Duodenal mucosa (tissue), 2 donors: Measurements from ENCODE around the gene TBC1D10A.

Source experiments
- H3K27ac ChIP-seq: one replicate; pipeline ENCODE4 v1.7.0; 2013; ENCODE audit warnings: low read depth, low read length
- H3K27me3 ChIP-seq, 2 donors: one replicate each; pipeline ENCODE4 v1.7.0; 2013; ENCODE audit warnings: low read length in 2 of 2, control low read depth in 1 of 2; ENCODE audit not compliant: insufficient read depth in 2 of 2, control insufficient read depth in 1 of 2
- H3K36me3 ChIP-seq, 2 donors: one replicate each; pipeline ENCODE4 v1.7.0; 2013; ENCODE audit warnings: low read length in 2 of 2, control low read depth in 1 of 2; ENCODE audit not compliant: insufficient read depth in 2 of 2, control insufficient read depth in 1 of 2
- H3K4me1 ChIP-seq, 2 donors: one replicate each; pipeline ENCODE4 v1.7.0; 2013; ENCODE audit warnings: low read length in 2 of 2, control low read depth in 1 of 2; ENCODE audit not compliant: insufficient read depth in 2 of 2, control insufficient read depth in 1 of 2
- H3K4me3 ChIP-seq, 2 donors: one replicate each; pipeline ENCODE4 v1.7.0; 2013; ENCODE audit warnings: low read length in 2 of 2, low read depth in 1 of 2
- H3K9ac ChIP-seq, 2 donors: one replicate each; pipeline ENCODE4 v1.7.0; 2013; ENCODE audit warnings: low read length in 2 of 2, low read depth in 1 of 2
- H3K9me3 ChIP-seq, 2 donors: one replicate each; pipeline ENCODE4 v1.7.0; 2013; ENCODE audit warnings: low read length in 2 of 2, control low read depth in 1 of 2; ENCODE audit not compliant: control insufficient read depth in 1 of 2

Gene TBC1D10A

GRCh38 chr22:30304495-30305244 is 22.1 kb downstream of the TBC1D10A start:
- peaks cover 0 to 27% of the 10 kb centered on the region in 2 donors for H3K36me3 ChIP-seq
- H3K27me3 ChIP-seq = no peaks in the 10 kb centered on the region
- peak overlapping the region; percentile 9 to 18 for H3K9ac ChIP-seq
- no peaks in the 10 kb centered on the region for H3K9me3 ChIP-seq
- peaks cover 72 to 77% of the 10 kb centered on the region in 2 donors for H3K4me1 ChIP-seq
- H3K4me3 ChIP-seq = peak overlapping the region in 1 of 2 donors; percentile 5
- peak overlapping the region; percentile 35 for H3K27ac ChIP-seq

- Histone ChIP-seq H3K4me1 (peaks cover 61% of the 10 kb centered on the region in 2 donors), H3K27me3 (no peaks in the 10 kb centered on the region), H3K9ac (peak overlapping the region in 1 of 2 donors; percentile 6), H3K9me3 (no peaks in the 10 kb centered on the region), H3K27ac (no peak overlapping the region), H3K36me3 (peaks cover 9 to 45% of the 10 kb centered on the region in 2 donors), H3K4me3 (peak overlapping the region in 1 of 2 donors; percentile 15)
These were observed 24.0 kb downstream of the TBC1D10A start for GRCh38 chr22:30302810-30303138.

- H3K4me1 ChIP-seq = peaks cover 56 to 57% of the 10 kb centered on the region in 2 donors
- no peaks in the 10 kb centered on the region for H3K27me3 ChIP-seq
- H3K27ac ChIP-seq = no peak overlapping the region
- peak overlapping the region; percentile 15 to 16 for H3K4me3 ChIP-seq
- peaks cover 15 to 51% of the 10 kb centered on the region in 2 donors for H3K36me3 ChIP-seq
- peak overlapping the region in 1 of 2 donors; percentile 30 for H3K9ac ChIP-seq
- H3K9me3 ChIP-seq = no peaks in the 10 kb centered on the region
These were observed 24.5 kb downstream of the TBC1D10A start for GRCh38 chr22:30301995-30302809.

- Histone ChIP-seq H3K9ac (no peak overlapping the region), H3K4me3 (no peak overlapping the region), H3K9me3 (no peaks in the 10 kb centered on the region), H3K27ac (no peak overlapping the region), H3K36me3 (peaks cover 28 to 78% of the 10 kb centered on the region in 2 donors), H3K4me1 (peaks cover 28 to 29% of the 10 kb centered on the region in 2 donors), H3K27me3 (no peaks in the 10 kb centered on the region)
These were observed 27.4 kb downstream of the TBC1D10A start for GRCh38 chr22:30299322-30299721.

- H3K36me3 ChIP-seq = peaks cover 39 to 78% of the 10 kb centered on the region in 2 donors
- no peaks in the 10 kb centered on the region for H3K9me3 ChIP-seq
- H3K4me3 ChIP-seq = no peak overlapping the region
- no peak overlapping the region for H3K27ac ChIP-seq
- no peak overlapping the region for H3K9ac ChIP-seq
- no peaks in the 10 kb centered on the region for H3K27me3 ChIP-seq
- peaks cover 16 to 18% of the 10 kb centered on the region in 2 donors for H3K4me1 ChIP-seq
These were observed 28.6 kb downstream of the TBC1D10A start for GRCh38 chr22:30297991-30298701.

GRCh38 chr22:30297276-30297990 is 29.3 kb downstream of the TBC1D10A start:
- no peak overlapping the region for H3K9ac ChIP-seq
- no peak overlapping the region for H3K4me3 ChIP-seq
- H3K27me3 ChIP-seq = no peaks in the 10 kb centered on the region
- no peak overlapping the region for H3K27ac ChIP-seq
- H3K36me3 ChIP-seq = peaks cover 40 to 85% of the 10 kb centered on the region in 2 donors
- H3K4me1 ChIP-seq = peaks cover 10 to 11% of the 10 kb centered on the region in 2 donors
- H3K9me3 ChIP-seq = no peaks in the 10 kb centered on the region

GRCh38 chr22:30296833-30297232 is 29.9 kb downstream of the TBC1D10A start:
- Histone ChIP-seq H3K27me3 (no peaks in the 10 kb centered on the region), H3K27ac (no peak overlapping the region), H3K9me3 (no peaks in the 10 kb centered on the region), H3K4me3 (no peak overlapping the region), H3K36me3 (peaks cover 40 to 91% of the 10 kb centered on the region in 2 donors), H3K4me1 (peaks cover 4 to 5% of the 10 kb centered on the region in 2 donors), H3K9ac (no peak overlapping the region)

GRCh38 chr22:30296324-30296723 is 30.4 kb downstream of the TBC1D10A start:
- H3K27me3 ChIP-seq = no peaks in the 10 kb centered on the region
- no peak overlapping the region for H3K27ac ChIP-seq
- H3K9ac ChIP-seq = no peak overlapping the region
- H3K4me1 ChIP-seq = peaks cover under 1 to 3% of the 10 kb centered on the region in 2 donors
- H3K9me3 ChIP-seq = no peaks in the 10 kb centered on the region
- no peak overlapping the region for H3K4me3 ChIP-seq
- H3K36me3 ChIP-seq = peaks cover 40 to 89% of the 10 kb centered on the region in 2 donors

- Histone ChIP-seq H3K4me1 (peaks cover 8 to 11% of the 10 kb centered on the region in 2 donors), H3K27ac (no peak overlapping the region), H3K9me3 (no peaks in the 10 kb centered on the region), H3K27me3 (no peaks in the 10 kb centered on the region), H3K9ac (no peak overlapping the region), H3K4me3 (no peak overlapping the region), H3K36me3 (peaks cover 40 to 83% of the 10 kb centered on the region in 2 donors)
These were observed 31.2 kb downstream of the TBC1D10A start for GRCh38 chr22:30295576-30295975.
